Right atrium auricular region (tissue), 2 donors: ENCODE measurements around the gene HDDC2. TPM values are rescaled to one million over a fixed set of nuclear protein-coding genes. Genes with fewer than 3 reads are reported as not detected.

ENCODE experiments used
- DNase-seq: peaks from one replicate; pipeline ENCODE4 v3.0.0-alpha.2; 2019; ENCODE audit warnings: low spot score
- H3K27ac ChIP-seq, 2 donors: fragments of 200-600 bp; sonication (generic); 1 replicate in 1 of 2; 2 replicates in 1 of 2; pipeline ENCODE4 v1.5.1; 2016 to 2019
- H3K27me3 ChIP-seq, 2 donors: fragments of 200-600 bp; sonication (generic); one replicate each; pipeline versions ENCODE4 v1.5.1 to v1.6.0; 2017 to 2019
- H3K36me3 ChIP-seq: fragments of 200-600 bp; sonication (generic); one replicate; pipeline ENCODE4 v1.5.1; 2016
- H3K4me1 ChIP-seq, 2 donors: fragments of 200-600 bp; sonication (generic); one replicate each; pipeline versions ENCODE4 v1.5.1 to v1.6.0; 2017 to 2019
- H3K4me3 ChIP-seq, 2 donors: fragments of 200-600 bp; sonication (generic); 1 replicate in 1 of 2; 2 replicates in 1 of 2; pipeline ENCODE4 v1.5.1; 2017 to 2019; ENCODE audit warnings: mild to moderate bottlenecking in 1 of 2, moderate library complexity in 1 of 2
- H3K9me3 ChIP-seq, 2 donors: fragments of 200-600 bp; sonication (generic); one replicate each; pipeline ENCODE4 v1.5.1; 2019
- CTCF ChIP-seq, 2 donors: fragments of 200-600 bp; sonication (generic); IDR thresholded peaks; one replicate each; pipeline ENCODE4 v1.5.1; 2019; ENCODE audit warnings: antibody characterized with exemption in 2 of 2
- total RNA-seq, 2 donors: library from RNA; depleted of rRNA; stranded (reverse); fragments of >200 nt; gene quantifications; one replicate each; pipeline ENCODE4 v1.1.0, GENCODE V29; 2016

HDDC2 gene
- total RNA-seq, 2 donors from 2014 or later, result 85.7 to 98.7 TPM

- no peak for DNase-seq
- Histone ChIP-seq H3K4me3 (no peak overlapping the region), H3K27me3 (no peaks in the 10 kb centered on the region), H3K36me3 (peaks cover 9% of the 10 kb centered on the region), H3K27ac (no peak overlapping the region), H3K9me3 (no peaks in the 10 kb centered on the region), H3K4me1 (no peaks in the 10 kb centered on the region)
- TF ChIP-seq CTCF (IDR thresholded peaks at IDR 0.05), result no peak
These were observed 33.0 kb downstream of the HDDC2 start for GRCh38 chr6:125268765-125269164.

GRCh38 chr6:125267806-125268523 is 33.8 kb downstream of the HDDC2 start:
- no peak for DNase-seq
- H3K9me3 ChIP-seq, result no peaks in the 10 kb centered on the region
- no peak for TF ChIP-seq CTCF (IDR thresholded peaks at IDR 0.05)
- H3K4me3 ChIP-seq, result no peak overlapping the region
- no peaks in the 10 kb centered on the region for H3K27me3 ChIP-seq
- no peak overlapping the region for H3K27ac ChIP-seq
- H3K4me1 ChIP-seq, result no peaks in the 10 kb centered on the region
- H3K36me3 ChIP-seq, result peaks cover 4% of the 10 kb centered on the region

- no peak for TF ChIP-seq CTCF (IDR thresholded peaks at IDR 0.05)
- Histone ChIP-seq H3K36me3 (no peaks in the 10 kb centered on the region), H3K4me3 (no peak overlapping the region), H3K4me1 (no peaks in the 10 kb centered on the region), H3K9me3 (no peaks in the 10 kb centered on the region), H3K27ac (no peak overlapping the region), H3K27me3 (no peaks in the 10 kb centered on the region)
- no peak for DNase-seq
These were observed 37.3 kb downstream of the HDDC2 start for GRCh38 chr6:125264476-125264875.

- Histone ChIP-seq H3K9me3 (no peaks in the 10 kb centered on the region), H3K27me3 (no peaks in the 10 kb centered on the region), H3K4me3 (no peak overlapping the region), H3K27ac (peak overlapping the region in 1 of 2 donors; percentile 6), H3K4me1 (no peaks in the 10 kb centered on the region), H3K36me3 (no peaks in the 10 kb centered on the region)
- no peak for DNase-seq
- no peak for TF ChIP-seq CTCF (IDR thresholded peaks at IDR 0.05)
These were observed 39.5 kb downstream of the HDDC2 start for GRCh38 chr6:125262016-125263013.

GRCh38 chr6:125259354-125259736 is 42.4 kb downstream of the HDDC2 start:
- Histone ChIP-seq H3K27me3 (no peaks in the 10 kb centered on the region), H3K27ac (no peak overlapping the region), H3K9me3 (no peaks in the 10 kb centered on the region), H3K4me1 (no peaks in the 10 kb centered on the region), H3K4me3 (no peak overlapping the region), H3K36me3 (no peaks in the 10 kb centered on the region)
- DNase-seq, result no peak
- TF ChIP-seq CTCF (IDR thresholded peaks at IDR 0.05), result no peak
